Measurements from ENCODE around the gene BCAP31. TPM values are rescaled to one million over a fixed set of nuclear protein-coding genes. Genes with fewer than 3 reads are reported as not detected.

BCAP31 gene
- total RNA-seq, 5 donors from 2014 or later (not counting 1 experiment from before 2014, with no cell fraction given) = 90.1 to 124 (median 107) TPM

DNA sequence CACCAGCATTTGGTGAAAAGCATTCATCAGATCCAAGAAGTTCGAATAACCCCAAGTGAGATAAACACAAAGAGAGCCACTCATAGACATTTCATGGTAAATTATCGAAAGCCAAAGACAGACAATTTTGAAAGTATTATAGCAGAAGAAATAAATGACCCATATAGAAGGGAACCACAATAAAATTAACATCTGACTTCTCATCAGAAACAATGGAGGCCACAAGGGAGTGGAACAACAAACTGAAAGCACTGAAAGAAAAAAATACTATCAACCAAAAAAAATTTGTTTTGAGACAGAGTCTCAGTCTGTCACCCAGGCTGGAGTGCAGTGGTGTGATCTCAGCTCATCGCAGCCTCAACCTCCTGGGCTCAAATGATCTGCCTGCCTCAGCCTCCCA, 64.9 kb downstream of the BCAP31 start:
- POLR2A ChIA-PET = no interaction called here
- CTCF ChIA-PET = interaction anchor here in 1 of 2 donors (0.7 to 1.5 kb wide), 2 partner anchors 14 to 36 kb away, joined by 4 to 6 read pairs; no protein-coding TSS in a partner anchor
- no peaks in the 10 kb centered on the region for H3K36me3 ChIP-seq (ENCODE audit: control insufficient read depth in 2 of 2, extremely low read depth in 1 of 2, insufficient read depth in 1 of 2, low read length in 1 of 2)
- H3K27ac Mint-ChIP-seq = no peak overlapping the region
- peaks cover 0 to 6% of the 10 kb centered on the region in 2 experiments for H3K4me1 ChIP-seq (ENCODE audit: control insufficient read depth in 1 of 2, extremely low read depth in 1 of 2, insufficient read depth in 2 of 2, low read length in 2 of 2)
- no peak overlapping the region for H3K4me3 Mint-ChIP-seq
- DNase-seq (no peak), ATAC-seq (replicated peaks in 1 of 4) (no peak)
- peaks cover 8 to 43% of the 10 kb centered on the region in 2 donors for H3K27me3 Mint-ChIP-seq
- peaks cover 0 to 8% (median 5%) of the 10 kb centered on the region in 3 donors for H3K4me1 Mint-ChIP-seq
- H3K36me3 Mint-ChIP-seq = no peaks in the 10 kb centered on the region
- no peak overlapping the region for H3K4me3 ChIP-seq (ENCODE audit: control insufficient read depth in 1 of 2, extremely low read depth in 1 of 2, low read length in 1 of 2)
- H3K27me3 ChIP-seq (replicated peaks in 1 of 2; ENCODE audit: control insufficient read depth in 2 of 2, extremely low read depth in 1 of 2, insufficient read depth in 2 of 2, low read length in 1 of 2) = peaks cover 0 to 16% of the 10 kb centered on the region in 2 experiments
- H3K9me3 Mint-ChIP-seq = no peaks in the 10 kb centered on the region
- no CpG with 5 or more reads among the region's 3 CpGs for WGBS (ENCODE audit: insufficient coverage)
- H3K27ac ChIP-seq (ENCODE audit: low read length) = no peak overlapping the region
- H3K9me3 ChIP-seq = no peaks in the 10 kb centered on the region

- Histone ChIP-seq H3K4me1 (ENCODE audit: control insufficient read depth in 1 of 2, extremely low read depth in 1 of 2, insufficient read depth in 2 of 2, low read length in 2 of 2) (peaks cover 0 to 3% of the 10 kb centered on the region in 2 experiments), H3K9me3 (no peaks in the 10 kb centered on the region), H3K27ac (ENCODE audit: low read length) (no peak overlapping the region), H3K36me3 (ENCODE audit: control insufficient read depth in 2 of 2, extremely low read depth in 1 of 2, insufficient read depth in 1 of 2, low read length in 1 of 2) (no peaks in the 10 kb centered on the region), H3K27me3 (replicated peaks in 1 of 2; ENCODE audit: control insufficient read depth in 2 of 2, extremely low read depth in 1 of 2, insufficient read depth in 2 of 2, low read length in 1 of 2) (peaks cover 0 to 12% of the 10 kb centered on the region in 2 experiments), H3K4me3 (ENCODE audit: control insufficient read depth in 1 of 2, extremely low read depth in 1 of 2, low read length in 1 of 2) (no peak overlapping the region)
- DNase-seq (no peak), ATAC-seq (replicated peaks in 1 of 4) (no peak)
- H3K36me3 Mint-ChIP-seq = no peaks in the 10 kb centered on the region
- H3K9me3 Mint-ChIP-seq = peaks cover 0 to 2% (median 0%) of the 10 kb centered on the region in 3 donors
- WGBS (ENCODE audit: insufficient coverage) = 80% methylated on average over 2 of the region's 9 CpGs
- no peak overlapping the region for H3K4me3 Mint-ChIP-seq
- peaks cover 0 to 2% (median 1%) of the 10 kb centered on the region in 3 donors for H3K4me1 Mint-ChIP-seq
- POLR2A ChIA-PET = interaction anchor here in 1 of 2 donors (0.6 kb wide), 1 partner anchor 715 kb away, joined by 4 read pairs; no protein-coding TSS in a partner anchor
- CTCF ChIA-PET = interaction anchor here in 1 of 2 donors (0.7 kb wide), 1 partner anchor 104 kb away, joined by 3 read pairs; no protein-coding TSS in a partner anchor
- H3K27ac Mint-ChIP-seq = no peak overlapping the region
- H3K27me3 Mint-ChIP-seq = peaks cover 8 to 36% of the 10 kb centered on the region in 2 donors
These were observed 67.0 kb downstream of the BCAP31 start for GRCh38 chrX:153657161-153657560.

DNA sequence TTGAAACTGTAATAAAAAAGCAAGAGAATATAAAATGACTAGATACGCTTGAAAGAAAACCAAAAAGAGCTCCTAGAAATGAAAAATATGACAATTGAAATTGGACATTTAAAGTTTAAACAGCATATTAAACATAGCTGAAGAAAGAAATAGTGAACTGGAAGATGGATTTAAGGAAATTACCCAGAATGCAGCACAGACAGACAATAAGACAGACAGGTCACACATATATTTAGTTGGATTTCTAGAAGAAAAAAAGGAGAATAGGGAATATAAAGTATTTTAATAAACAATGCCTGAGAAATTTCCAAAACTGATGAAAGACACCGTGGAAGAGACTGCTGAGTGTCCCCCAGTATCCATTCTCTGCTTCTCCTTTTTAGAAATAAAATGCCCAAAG, 70.6 kb downstream of the BCAP31 start:
- H3K27ac ChIP-seq (ENCODE audit: low read length) = no peak overlapping the region
- H3K4me1 ChIP-seq (ENCODE audit: control insufficient read depth in 1 of 2, extremely low read depth in 1 of 2, insufficient read depth in 2 of 2, low read length in 2 of 2) = peaks cover 0 to 2% of the 10 kb centered on the region in 2 experiments
- no CpG with 5 or more reads among the region's 2 CpGs for WGBS (ENCODE audit: insufficient coverage)
- peaks cover 0 to 2% (median 0%) of the 10 kb centered on the region in 3 donors for H3K9me3 Mint-ChIP-seq
- no peaks in the 10 kb centered on the region for H3K36me3 ChIP-seq (ENCODE audit: control insufficient read depth in 2 of 2, extremely low read depth in 1 of 2, insufficient read depth in 1 of 2, low read length in 1 of 2)
- no peak overlapping the region for H3K27ac Mint-ChIP-seq
- no peak overlapping the region for H3K4me3 Mint-ChIP-seq
- H3K4me3 ChIP-seq (ENCODE audit: control insufficient read depth in 1 of 2, extremely low read depth in 1 of 2, low read length in 1 of 2) = no peak overlapping the region
- H3K27me3 ChIP-seq (replicated peaks in 1 of 2; ENCODE audit: control insufficient read depth in 2 of 2, extremely low read depth in 1 of 2, insufficient read depth in 2 of 2, low read length in 1 of 2) = peaks cover 0 to 23% of the 10 kb centered on the region in 2 experiments
- CTCF ChIA-PET = interaction anchor here in 1 of 2 donors (0.6 kb wide), 1 partner anchor 9 kb away, joined by 3 read pairs; no protein-coding TSS in a partner anchor
- H3K9me3 ChIP-seq = no peaks in the 10 kb centered on the region
- peaks cover 4 to 26% of the 10 kb centered on the region in 2 donors for H3K27me3 Mint-ChIP-seq
- DNase-seq (no peak), ATAC-seq (replicated peaks in 1 of 4) (no peak)
- H3K36me3 Mint-ChIP-seq = no peaks in the 10 kb centered on the region
- POLR2A ChIA-PET = no interaction called here
- no peaks in the 10 kb centered on the region for H3K4me1 Mint-ChIP-seq

- POLR2A ChIA-PET = interaction anchor here in 1 of 2 donors (0.8 kb wide), 1 partner anchor 15 kb away, joined by 10 read pairs; no protein-coding TSS in a partner anchor
- DNase-seq (peak in 1 of 35 experiments; percentile 8), ATAC-seq (replicated peaks in 1 of 4) (peak in 1 of 4 experiments; percentile 52)
- H3K27me3 ChIP-seq (replicated peaks in 1 of 2; ENCODE audit: control insufficient read depth in 2 of 2, extremely low read depth in 1 of 2, insufficient read depth in 2 of 2, low read length in 1 of 2) = peaks cover 0 to 27% of the 10 kb centered on the region in 2 experiments
- Mint-ChIP-seq H3K27me3 (peaks cover 8 to 14% of the 10 kb centered on the region in 2 donors), H3K4me1 (peaks cover 0 to 2% (median 1%) of the 10 kb centered on the region in 3 donors), H3K27ac (no peak overlapping the region), H3K36me3 (no peaks in the 10 kb centered on the region), H3K9me3 (peaks cover 0 to 2% (median 0%) of the 10 kb centered on the region in 3 donors), H3K4me3 (no peak overlapping the region)
- no peaks in the 10 kb centered on the region for H3K9me3 ChIP-seq
- H3K27ac ChIP-seq (ENCODE audit: low read length) = no peak overlapping the region
- H3K36me3 ChIP-seq (ENCODE audit: control insufficient read depth in 2 of 2, extremely low read depth in 1 of 2, insufficient read depth in 1 of 2, low read length in 1 of 2) = no peaks in the 10 kb centered on the region
- 90% methylated on average over 2 of the region's 9 CpGs for WGBS (ENCODE audit: insufficient coverage)
- CTCF ChIA-PET = interaction anchor here (0.7 to 0.9 kb wide), 2 partner anchors 89 to 710 kb away, joined by 3 read pairs; no protein-coding TSS in a partner anchor
- no peak overlapping the region for H3K4me3 ChIP-seq (ENCODE audit: control insufficient read depth in 1 of 2, extremely low read depth in 1 of 2, low read length in 1 of 2)
- H3K4me1 ChIP-seq (ENCODE audit: control insufficient read depth in 1 of 2, extremely low read depth in 1 of 2, insufficient read depth in 2 of 2, low read length in 2 of 2) = peaks cover 0 to 12% of the 10 kb centered on the region in 2 experiments
These were observed 72.6 kb downstream of the BCAP31 start for GRCh38 chrX:153651540-153652079.

- H3K36me3 ChIP-seq (ENCODE audit: control insufficient read depth in 2 of 2, extremely low read depth in 1 of 2, insufficient read depth in 1 of 2, low read length in 1 of 2) = no peaks in the 10 kb centered on the region
- Mint-ChIP-seq H3K9me3 (peaks cover 0 to 2% (median 0%) of the 10 kb centered on the region in 3 donors), H3K27me3 (peaks cover 13 to 19% of the 10 kb centered on the region in 2 donors), H3K36me3 (no peaks in the 10 kb centered on the region), H3K4me1 (peaks cover 0 to 2% (median 1%) of the 10 kb centered on the region in 3 donors), H3K4me3 (no peak overlapping the region), H3K27ac (no peak overlapping the region)
- no peak overlapping the region for H3K4me3 ChIP-seq (ENCODE audit: control insufficient read depth in 1 of 2, extremely low read depth in 1 of 2, low read length in 1 of 2)
- CTCF ChIA-PET = interaction anchor here in 1 of 2 donors (0.8 to 0.9 kb wide), 2 partner anchors 12 to 88 kb away, joined by 3 read pairs; no protein-coding TSS in a partner anchor
- DNase-seq (no peak), ATAC-seq (replicated peaks in 1 of 4) (no peak)
- no CpG with 5 or more reads among the region's 13 CpGs for WGBS (ENCODE audit: insufficient coverage)
- peaks cover 0 to 14% of the 10 kb centered on the region in 2 experiments for H3K4me1 ChIP-seq (ENCODE audit: control insufficient read depth in 1 of 2, extremely low read depth in 1 of 2, insufficient read depth in 2 of 2, low read length in 2 of 2)
- POLR2A ChIA-PET = no interaction called here
- no peaks in the 10 kb centered on the region for H3K9me3 ChIP-seq
- peaks cover 2 to 33% of the 10 kb centered on the region in 2 experiments for H3K27me3 ChIP-seq (replicated peaks in 1 of 2; ENCODE audit: control insufficient read depth in 2 of 2, extremely low read depth in 1 of 2, insufficient read depth in 2 of 2, low read length in 1 of 2)
- no peak overlapping the region for H3K27ac ChIP-seq (ENCODE audit: low read length)
These were observed 73.2 kb downstream of the BCAP31 start for GRCh38 chrX:153650959-153651358.
